HepG2 (cell line): ENCODE data around the gene POU2F1. TPM values are rescaled to one million over a fixed set of nuclear protein-coding genes. Genes with fewer than 3 reads are reported as not detected.
A peak's percentile ranks its signal among the peaks of the same experiment; 100 is the strongest.

ENCODE experiments used
- CREB3 ChIP-seq: sonication (generic); formaldehyde crosslinking; IDR thresholded peaks from 2 replicates; pipeline ENCODE4 v1.5.0; 2020; ENCODE audit warnings: missing genetic modification reagents
- NFATC3 ChIP-seq: sonication (generic); formaldehyde crosslinking; IDR thresholded peaks from 2 replicates; pipeline ENCODE4 v1.5.1; 2020; ENCODE audit warnings: mild to moderate bottlenecking, missing genetic modification reagents
- PRDM10 ChIP-seq: sonication (generic); formaldehyde crosslinking; IDR thresholded peaks from 2 replicates; pipeline ENCODE4 v1.4.0; 2020; ENCODE audit warnings: low read depth, missing genetic modification reagents
- RNF2 ChIP-seq: fragments of 450-650 bp; conservative IDR thresholded peaks from 2 replicates; pipeline ENCODE4 v1.6.1; 2016; ENCODE audit warnings: low read depth
- SRY ChIP-seq: sonication (generic); formaldehyde crosslinking; IDR thresholded peaks from 2 replicates; pipeline ENCODE4 v1.8.0; 2022; ENCODE audit warnings: mild to moderate bottlenecking, missing genetic modification reagents
- SYNCRIP ChIP-seq: fragments of 200-400 bp; formaldehyde crosslinking; IDR thresholded peaks from 2 replicates; pipeline ENCODE4 v1.6.1; 2018; ENCODE audit warnings: mild to moderate bottlenecking, low read depth, low read length; ENCODE audit not compliant: insufficient read depth
- TFAP4 ChIP-seq: sonication (generic); IDR thresholded peaks from 2 replicates; pipeline ENCODE4 v1.6.1; 2016; ENCODE audit warnings: low read depth, borderline replicate concordance
- ZBED4 ChIP-seq: sonication (generic); formaldehyde crosslinking; IDR thresholded peaks from 2 replicates; pipeline ENCODE4 v1.4.0; 2020; ENCODE audit warnings: missing genetic modification reagents, borderline replicate concordance
- ZNF484 ChIP-seq: sonication (generic); formaldehyde crosslinking; IDR thresholded peaks from 2 replicates; pipeline ENCODE4 v1.5.1; 2020; ENCODE audit warnings: mild to moderate bottlenecking, low read depth, missing genetic modification reagents, borderline replicate concordance
- ZNF513 ChIP-seq: sonication (generic); formaldehyde crosslinking; conservative IDR thresholded peaks from 2 replicates; pipeline ENCODE4 v1.5.0; 2020; ENCODE audit warnings: missing genetic modification reagents
- polyA plus RNA-seq, 8 experiments: library from polyadenylated mRNA; depleted of rRNA in 3 of 8; stranded (reverse) in 7 of 8; unstranded in 1 of 8; fragments of >200 nt; fragmentation: Illumina TruSeq in 4 of 8; extraction: Trizol in 4 of 8; gene quantifications; 2 replicates each; pipeline versions ENCODE4 v1.2.1 to v1.2.3, GENCODE V29; 2011 to 2016; ENCODE audit warnings: low read depth in 4 of 8, missing spikeins in 1 of 8, mixed read lengths in 1 of 8; ENCODE audit not compliant: insufficient read depth in 1 of 8
- total RNA-seq, 5 experiments: library from RNA; depleted of rRNA; stranded (reverse); fragments of >200 nt; fragmentation: Illumina TruSeq; extraction: Trizol; gene quantifications; 2 replicates each; pipeline ENCODE4 v1.2.3, GENCODE V29; 2016; ENCODE audit warnings: low read depth in 1 of 5
- TF ChIP-seq, protein P1 (sequence below): sonication (generic); formaldehyde crosslinking; IDR thresholded peaks from 2 replicates; pipeline ENCODE4 v1.5.1; 2020; ENCODE audit warnings: mild to moderate bottlenecking, missing genetic modification reagents, moderate library complexity

POU2F1 gene
- total and polyA plus RNA-seq, 2 of the 13 experiments (the other 11 are each of a cell fraction or from before 2014, with no cell fraction given) = 10.2 to 13.0 TPM

- TF ChIP-seq, protein P1, sequence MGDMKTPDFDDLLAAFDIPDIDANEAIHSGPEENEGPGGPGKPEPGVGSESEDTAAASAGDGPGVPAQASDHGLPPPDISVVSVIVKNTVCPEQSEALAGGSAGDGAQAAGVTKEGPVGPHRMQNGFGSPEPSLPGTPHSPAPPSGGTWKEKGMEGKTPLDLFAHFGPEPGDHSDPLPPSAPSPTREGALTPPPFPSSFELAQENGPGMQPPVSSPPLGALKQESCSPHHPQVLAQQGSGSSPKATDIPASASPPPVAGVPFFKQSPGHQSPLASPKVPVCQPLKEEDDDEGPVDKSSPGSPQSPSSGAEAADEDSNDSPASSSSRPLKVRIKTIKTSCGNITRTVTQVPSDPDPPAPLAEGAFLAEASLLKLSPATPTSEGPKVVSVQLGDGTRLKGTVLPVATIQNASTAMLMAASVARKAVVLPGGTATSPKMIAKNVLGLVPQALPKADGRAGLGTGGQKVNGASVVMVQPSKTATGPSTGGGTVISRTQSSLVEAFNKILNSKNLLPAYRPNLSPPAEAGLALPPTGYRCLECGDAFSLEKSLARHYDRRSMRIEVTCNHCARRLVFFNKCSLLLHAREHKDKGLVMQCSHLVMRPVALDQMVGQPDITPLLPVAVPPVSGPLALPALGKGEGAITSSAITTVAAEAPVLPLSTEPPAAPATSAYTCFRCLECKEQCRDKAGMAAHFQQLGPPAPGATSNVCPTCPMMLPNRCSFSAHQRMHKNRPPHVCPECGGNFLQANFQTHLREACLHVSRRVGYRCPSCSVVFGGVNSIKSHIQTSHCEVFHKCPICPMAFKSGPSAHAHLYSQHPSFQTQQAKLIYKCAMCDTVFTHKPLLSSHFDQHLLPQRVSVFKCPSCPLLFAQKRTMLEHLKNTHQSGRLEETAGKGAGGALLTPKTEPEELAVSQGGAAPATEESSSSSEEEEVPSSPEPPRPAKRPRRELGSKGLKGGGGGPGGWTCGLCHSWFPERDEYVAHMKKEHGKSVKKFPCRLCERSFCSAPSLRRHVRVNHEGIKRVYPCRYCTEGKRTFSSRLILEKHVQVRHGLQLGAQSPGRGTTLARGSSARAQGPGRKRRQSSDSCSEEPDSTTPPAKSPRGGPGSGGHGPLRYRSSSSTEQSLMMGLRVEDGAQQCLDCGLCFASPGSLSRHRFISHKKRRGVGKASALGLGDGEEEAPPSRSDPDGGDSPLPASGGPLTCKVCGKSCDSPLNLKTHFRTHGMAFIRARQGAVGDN (CRISPR knock-in tag) = peak; percentile 46; the same call in 1 of the 2 replicates
- no peak for TF ChIP-seq ZNF484 (CRISPR knock-in tag)
- no peak for TF ChIP-seq SYNCRIP
- TF ChIP-seq RNF2 = no peak
- no peak for TF ChIP-seq CREB3 (CRISPR knock-in tag)
- TF ChIP-seq SRY (CRISPR knock-in tag) = no peak
- TF ChIP-seq TFAP4 = 0 out of 2 replicates have a peak, but pooled peaks have one; percentile 36
- no peak for TF ChIP-seq NFATC3
- TF ChIP-seq ZBED4 (CRISPR knock-in tag) = no peak
- no peak for TF ChIP-seq PRDM10
- TF ChIP-seq ZNF513 (CRISPR knock-in tag) = no peak
Measured at GRCh38 chr1:167454894-167455785, 234.5 kb downstream of the POU2F1 start (continued).
